ENCODE measurements around the gene WDR90. TPM values are rescaled to one million over a fixed set of nuclear protein-coding genes. Genes with fewer than 3 reads are reported as not detected.

The WDR90 gene
- total RNA-seq, 1 donor from 2014 or later = 33.7 TPM

DNA sequence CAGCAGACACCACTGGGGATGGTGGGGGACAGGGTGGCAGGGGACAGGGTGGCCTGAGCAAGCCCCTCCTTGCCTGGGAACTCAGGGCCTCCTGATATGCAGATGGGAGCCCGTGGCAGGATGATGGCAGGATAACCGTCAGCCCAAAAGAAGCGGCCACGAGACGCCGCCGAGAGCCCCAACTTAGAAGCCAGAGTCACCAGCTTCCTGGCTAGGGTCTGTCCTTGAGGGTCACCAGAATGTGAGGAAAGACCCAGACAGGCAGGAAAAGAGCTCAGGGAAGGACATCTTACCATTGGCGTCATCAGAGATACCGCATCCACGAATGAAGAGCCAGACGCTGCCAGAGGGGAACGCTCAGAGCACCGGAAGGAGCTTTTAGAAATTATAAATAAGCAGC lies 39.8 kb upstream of the WDR90 start:
- Mint-ChIP-seq H3K4me1 (peaks cover 14% of the 10 kb centered on the region), H3K27ac (no peak overlapping the region), H3K4me3 (no peak overlapping the region), H3K9me3 (peaks cover 3% of the 10 kb centered on the region), H3K27me3 (no peaks in the 10 kb centered on the region), H3K36me3 (ENCODE audit: low read depth) (peaks cover 9% of the 10 kb centered on the region)
- CTCF ChIA-PET = interaction anchor here (1.5 kb wide), 1 partner anchor 11 kb away, joined by 3 read pairs; no protein-coding TSS in a partner anchor
- intact Hi-C loops (cut with micrococcal nuclease) = no loop called here
- POLR2A ChIA-PET = interaction anchor here (1.1 kb wide), 1 partner anchor 27 kb away, joined by 3 read pairs; the partner anchor contains the start of gene METTL26
- ATAC-seq (ENCODE audit: low read depth) (no peak), DNase-seq (no peak)
- TF ChIP-seq, protein P1, sequence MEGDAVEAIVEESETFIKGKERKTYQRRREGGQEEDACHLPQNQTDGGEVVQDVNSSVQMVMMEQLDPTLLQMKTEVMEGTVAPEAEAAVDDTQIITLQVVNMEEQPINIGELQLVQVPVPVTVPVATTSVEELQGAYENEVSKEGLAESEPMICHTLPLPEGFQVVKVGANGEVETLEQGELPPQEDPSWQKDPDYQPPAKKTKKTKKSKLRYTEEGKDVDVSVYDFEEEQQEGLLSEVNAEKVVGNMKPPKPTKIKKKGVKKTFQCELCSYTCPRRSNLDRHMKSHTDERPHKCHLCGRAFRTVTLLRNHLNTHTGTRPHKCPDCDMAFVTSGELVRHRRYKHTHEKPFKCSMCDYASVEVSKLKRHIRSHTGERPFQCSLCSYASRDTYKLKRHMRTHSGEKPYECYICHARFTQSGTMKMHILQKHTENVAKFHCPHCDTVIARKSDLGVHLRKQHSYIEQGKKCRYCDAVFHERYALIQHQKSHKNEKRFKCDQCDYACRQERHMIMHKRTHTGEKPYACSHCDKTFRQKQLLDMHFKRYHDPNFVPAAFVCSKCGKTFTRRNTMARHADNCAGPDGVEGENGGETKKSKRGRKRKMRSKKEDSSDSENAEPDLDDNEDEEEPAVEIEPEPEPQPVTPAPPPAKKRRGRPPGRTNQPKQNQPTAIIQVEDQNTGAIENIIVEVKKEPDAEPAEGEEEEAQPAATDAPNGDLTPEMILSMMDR (IDR thresholded peaks at IDR 0.05) = no peak

DNA sequence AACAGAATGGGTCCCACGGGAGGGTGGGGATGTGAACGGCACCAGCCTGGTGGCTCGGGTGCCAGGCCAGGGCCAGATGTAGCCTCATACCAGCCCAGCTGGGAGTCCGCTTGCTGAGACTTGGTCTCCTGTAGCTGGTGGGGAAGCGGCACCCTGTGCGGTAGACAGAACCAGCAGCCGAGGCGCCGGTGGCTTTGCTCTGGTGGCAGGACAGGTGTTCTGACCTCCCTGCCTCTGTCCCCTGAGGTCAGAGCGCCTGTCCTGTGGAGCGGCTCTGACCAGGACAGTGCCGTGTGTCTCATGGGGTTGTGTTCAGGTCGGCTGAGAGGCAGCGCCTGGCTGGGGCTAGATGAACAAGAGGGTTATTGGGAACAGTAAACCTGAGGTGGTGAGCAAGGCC lies 39.2 kb upstream of the WDR90 start:
- Mint-ChIP-seq H3K27me3 (no peaks in the 10 kb centered on the region), H3K4me1 (peaks cover 19% of the 10 kb centered on the region), H3K4me3 (no peak overlapping the region), H3K9me3 (peaks cover 3% of the 10 kb centered on the region), H3K36me3 (ENCODE audit: low read depth) (peaks cover 12% of the 10 kb centered on the region), H3K27ac (no peak overlapping the region)
- ChIA-PET CTCF (interaction anchor here (1.0 to 1.5 kb wide), 2 partner anchors 11 to 31 kb away, joined by 3 read pairs; no protein-coding TSS in a partner anchor), POLR2A (interaction anchor here (0.8 to 1.1 kb wide), 2 partner anchors 26 to 31 kb away, joined by 3 read pairs; partner anchors contain the start of gene METTL26)
- ATAC-seq (ENCODE audit: low read depth) = no peak
- intact Hi-C loops (cut with micrococcal nuclease) = loop anchor here (2.0 kb wide), 1 partner anchor 31 kb away; no protein-coding TSS in a partner anchor
- TF ChIP-seq, protein P1 (IDR thresholded peaks at IDR 0.05) = no peak
- DNase-seq = no peak

DNA sequence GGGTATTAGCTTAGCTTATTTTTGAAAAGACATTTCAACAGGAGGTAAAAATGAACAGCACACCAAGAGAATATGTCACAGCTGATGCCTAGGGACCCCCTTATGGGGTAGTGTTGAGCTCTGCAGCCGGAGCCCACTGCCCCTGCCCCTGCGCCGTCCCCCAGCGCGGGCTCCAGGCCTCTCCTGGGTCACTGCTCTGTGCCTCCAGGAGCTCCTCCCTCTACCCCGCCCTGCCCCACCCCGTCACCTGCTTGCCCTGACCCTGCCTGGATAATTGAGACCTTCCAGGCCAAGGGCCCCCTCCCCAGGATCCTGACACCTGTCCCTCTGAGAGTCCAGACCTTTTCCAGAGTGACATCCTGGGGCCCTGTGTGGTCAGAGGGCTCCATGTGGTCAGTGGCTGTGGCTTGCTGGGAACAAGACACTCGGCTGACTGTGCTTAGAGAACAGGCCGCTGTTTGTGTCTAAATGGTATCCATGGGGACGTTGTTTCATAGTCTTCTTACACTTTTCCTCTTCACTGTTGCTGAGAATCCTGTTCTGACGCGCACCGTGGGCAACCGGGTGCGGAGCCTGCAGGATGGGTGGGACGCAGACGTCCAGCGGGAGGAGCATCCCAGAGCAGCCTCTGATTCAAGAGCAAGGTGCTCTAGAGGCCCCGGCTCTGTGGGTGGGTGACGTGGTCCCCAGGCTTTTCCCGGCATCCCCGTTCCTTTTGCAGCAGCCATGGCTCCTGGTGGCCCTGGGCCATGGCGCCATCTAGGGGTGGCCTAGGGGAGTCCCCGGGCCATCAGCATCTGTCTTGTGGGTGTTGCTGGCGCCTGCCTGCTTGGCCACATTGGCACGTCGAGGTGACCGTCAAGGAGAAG lies 38.4 kb upstream of the WDR90 start:
- TF ChIP-seq, protein P1 (IDR thresholded peaks at IDR 0.05) = no peak
- ATAC-seq (ENCODE audit: low read depth) (peak; percentile 68), DNase-seq (no peak)
- Mint-ChIP-seq H3K36me3 (ENCODE audit: low read depth) (peaks cover 9% of the 10 kb centered on the region), H3K4me1 (peaks cover 22% of the 10 kb centered on the region), H3K27ac (no peak overlapping the region), H3K4me3 (no peak overlapping the region), H3K27me3 (no peaks in the 10 kb centered on the region), H3K9me3 (peaks cover 3% of the 10 kb centered on the region)
- intact Hi-C loops (cut with micrococcal nuclease) = loop anchor here (2.0 kb wide), 1 partner anchor 32 kb away; no protein-coding TSS in a partner anchor
- CTCF ChIA-PET = interaction anchor here (1.0 to 1.5 kb wide), 2 partner anchors 12 to 32 kb away, joined by 3 read pairs; no protein-coding TSS in a partner anchor
- POLR2A ChIA-PET = interaction anchor here (0.8 kb wide), 1 partner anchor 32 kb away, joined by 3 read pairs; no protein-coding TSS in a partner anchor

DNA sequence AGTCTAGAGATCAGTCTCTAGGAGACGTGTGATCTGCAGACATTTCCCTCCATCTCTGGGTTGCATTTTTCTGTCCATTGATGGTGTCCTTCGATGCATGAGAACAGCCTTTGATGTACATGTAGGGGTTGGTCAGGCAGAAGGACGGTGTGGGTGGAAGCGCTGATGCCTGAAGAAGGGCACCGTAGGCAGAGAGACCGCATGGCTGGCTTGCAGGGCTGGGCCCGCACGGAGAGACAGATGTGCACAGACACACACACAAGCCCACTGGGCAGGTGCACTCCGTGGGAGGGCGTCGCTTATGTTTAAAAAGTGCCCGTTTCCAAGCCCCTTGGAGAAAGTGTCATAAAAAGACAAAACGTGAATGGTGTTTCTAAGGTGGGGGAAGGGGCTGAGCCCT lies 34.0 kb upstream of the WDR90 start:
- H3K36me3 Mint-ChIP-seq (ENCODE audit: low read depth) = peaks cover 8% of the 10 kb centered on the region
- no peaks in the 10 kb centered on the region for H3K27me3 Mint-ChIP-seq
- POLR2A ChIA-PET = no interaction called here
- H3K27ac Mint-ChIP-seq = no peak overlapping the region
- ATAC-seq (ENCODE audit: low read depth) (no peak), DNase-seq (no peak)
- H3K9me3 Mint-ChIP-seq = no peaks in the 10 kb centered on the region
- H3K4me3 Mint-ChIP-seq = no peak overlapping the region
- CTCF ChIA-PET = no interaction called here
- TF ChIP-seq, protein P1 (IDR thresholded peaks at IDR 0.05) = no peak
- peaks cover 13% of the 10 kb centered on the region for H3K4me1 Mint-ChIP-seq
- intact Hi-C loops (cut with micrococcal nuclease) = no loop called here
